Endothelial cell of umbilical vein (primary cell): ENCODE results near the gene RIC8B.

ENCODE experiments used
- CTCF ChIP-seq, 2 donors: IDR thresholded peaks; 1 replicate in 1 of 2; 2 replicates in 1 of 2; pipeline ENCODE4 v1.5.1; 2011; ENCODE audit warnings: low read length in 2 of 2, mild to moderate bottlenecking in 2 of 2, moderate library complexity in 2 of 2, control low read depth in 1 of 2, inconsistent platforms in 1 of 2, low read depth in 1 of 2; ENCODE audit not compliant: insufficient read depth in 1 of 2; ENCODE audit errors: extremely low read depth in 1 of 2
- POLR2A ChIP-seq: IDR thresholded peaks from 2 replicates; pipeline ENCODE4 v1.6.1; 2012; ENCODE audit warnings: low read depth, mild to moderate bottlenecking, control low read depth, low read length

GRCh38 chr12:106907846-106908245 is 133.4 kb downstream of the RIC8B start:
- no peak for TF ChIP-seq CTCF (IDR thresholded peaks at IDR 0.05; ENCODE audit: extremely low read depth in 1 of 2, insufficient read depth in 1 of 2, low read depth in 1 of 2, low read length in 2 of 2)
- no peak for TF ChIP-seq POLR2A
